GM12892 (cell line): ENCODE measurements around the gene SLC16A3.

ENCODE experiments used
- DNase-seq: peaks from one replicate; pipeline ENCODE4 v3.0.0; 2011; ENCODE audit not compliant: insufficient read length
- FAIRE-seq: peaks from 2 replicates; lab custom pipeline; 2011; peaks lifted over from hg19 to GRCh38; lab: Jason Lieb, UNC
- POLR2A ChIP-seq: IDR thresholded peaks from 2 replicates; pipeline ENCODE4 v1.6.1; 2011; ENCODE audit warnings: low read depth, low read length, control low read depth
- POLR2AphosphoS5 ChIP-seq: IDR thresholded peaks from 2 replicates; pipeline ENCODE4 v1.6.1; 2011; ENCODE audit warnings: low read depth, low read length, control low read depth
- TAF1 ChIP-seq: IDR thresholded peaks from 2 replicates; pipeline ENCODE4 v1.6.1; 2011; ENCODE audit warnings: low read depth, mild to moderate bottlenecking, control low read depth, low read length, borderline replicate concordance

SLC16A3 gene

DNA sequence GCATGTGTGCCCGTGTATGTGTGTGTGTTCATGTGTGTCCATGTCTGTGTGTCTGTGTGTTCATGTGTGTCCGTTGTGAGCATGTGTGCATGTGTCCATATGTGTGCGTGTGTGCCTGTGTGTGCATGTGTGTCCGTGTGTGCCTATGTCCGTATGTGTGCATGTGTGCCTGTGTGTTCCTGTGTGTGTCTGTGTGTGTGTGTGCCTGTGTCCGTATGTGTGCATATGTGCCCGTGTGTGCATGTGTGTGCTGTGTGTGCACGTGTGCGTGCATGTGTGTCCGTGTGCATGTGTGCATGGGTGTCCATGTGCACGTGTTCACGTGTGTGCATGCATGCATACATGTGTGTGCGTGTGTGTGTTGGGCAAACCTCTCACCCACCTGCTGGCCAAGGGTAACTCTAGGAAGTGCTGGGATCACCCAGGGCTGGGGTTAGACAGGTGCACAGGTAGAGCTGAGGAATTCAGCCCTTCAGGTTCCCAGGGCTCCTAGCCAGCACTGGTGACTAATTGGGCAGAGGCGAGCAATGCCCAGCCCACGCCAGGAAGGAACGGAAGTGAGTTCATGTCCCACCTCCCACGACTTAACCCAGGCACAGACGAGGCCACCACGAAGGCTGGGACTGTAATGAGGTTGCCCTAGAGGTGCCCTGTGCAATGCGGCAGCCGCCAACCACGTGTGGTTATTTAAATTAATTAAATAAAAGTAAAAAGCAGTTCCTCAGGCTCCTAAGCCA lies 52.8 kb downstream of the SLC16A3 start:
- DNase-seq (no peak), FAIRE-seq (no peak)
- TF ChIP-seq POLR2AphosphoS5 (no peak), TAF1 (no peak), POLR2A (no peak)

- no peak for DNase-seq
- FAIRE-seq: no peak
- TF ChIP-seq POLR2AphosphoS5 (no peak), TAF1 (no peak), POLR2A (no peak)
Observed at GRCh38 chr17:82282239-82283207, 53.7 kb downstream of the SLC16A3 start.

DNA sequence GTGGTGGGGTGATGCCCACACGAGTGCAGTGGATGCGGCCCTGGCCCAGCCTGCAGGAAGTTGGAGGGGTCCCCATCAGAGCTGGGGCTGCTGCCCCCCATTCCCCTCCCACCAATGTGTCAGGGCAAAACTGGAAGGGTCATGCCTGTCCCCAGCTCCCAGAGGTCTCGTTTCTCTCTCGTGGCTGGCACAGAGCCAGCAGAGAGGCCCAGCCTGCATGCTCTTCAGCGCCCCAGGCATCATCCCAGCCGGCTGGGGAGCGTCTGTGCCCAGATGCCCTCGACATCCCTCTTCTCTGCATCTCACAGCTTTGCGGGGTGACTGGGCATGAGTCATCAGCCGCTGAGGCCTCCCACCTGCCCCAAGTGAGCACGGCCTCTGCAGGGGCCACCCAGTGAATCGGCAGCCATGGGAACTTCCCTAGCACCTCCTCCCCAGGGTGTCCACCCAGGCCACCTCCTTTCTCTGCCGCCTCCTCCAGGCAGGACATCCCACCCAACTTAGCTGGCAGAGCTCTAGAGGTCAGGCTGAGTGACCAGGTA lies 54.4 kb downstream of the SLC16A3 start:
- DNase-seq: no peak
- TF ChIP-seq POLR2AphosphoS5: no peak
- TF ChIP-seq POLR2A: no peak
- TF ChIP-seq TAF1: no peak
- FAIRE-seq: no peak

GRCh38 chr17:82285141-82285540 lies 56.3 kb downstream of the SLC16A3 start:
- TF ChIP-seq POLR2AphosphoS5 (no peak), POLR2A (no peak), TAF1 (no peak)
- FAIRE-seq (no peak), DNase-seq (no peak)

- TF ChIP-seq POLR2A: no peak
- no peak for TF ChIP-seq POLR2AphosphoS5
- no peak for TF ChIP-seq TAF1
- no peak for DNase-seq
- FAIRE-seq: no peak
Observed at GRCh38 chr17:82287013-82287867, 58.4 kb downstream of the SLC16A3 start.

GRCh38 chr17:82287868-82288801 lies 59.3 kb downstream of the SLC16A3 start:
- TF ChIP-seq POLR2A (no peak), TAF1 (no peak), POLR2AphosphoS5 (no peak)
- DNase-seq (no peak), FAIRE-seq (no peak)
